ENCODE results near the gene IGLL5.

- TF ChIP-seq CTCF (IDR thresholded peaks at IDR 0.05) (no peak), POLR2A (IDR thresholded peaks at IDR 0.05) (no peak)
These were observed 43.8 kb upstream of the IGLL5 start for GRCh38 chr22:22843848-22844247.

Data from Peyer's patch (tissue), 4 donors.